HG03442 (cell line): ENCODE results near the gene TDRD1.

Experiments used
- ATAC-seq: cut with Tn5 transposase; IDR thresholded peaks from one replicate; pipeline ENCODE4 v1.9.1; 2021; ENCODE audit warnings: mild to moderate bottlenecking, moderate library complexity; ENCODE audit not compliant: unreplicated experiment

The TDRD1 gene

DNA sequence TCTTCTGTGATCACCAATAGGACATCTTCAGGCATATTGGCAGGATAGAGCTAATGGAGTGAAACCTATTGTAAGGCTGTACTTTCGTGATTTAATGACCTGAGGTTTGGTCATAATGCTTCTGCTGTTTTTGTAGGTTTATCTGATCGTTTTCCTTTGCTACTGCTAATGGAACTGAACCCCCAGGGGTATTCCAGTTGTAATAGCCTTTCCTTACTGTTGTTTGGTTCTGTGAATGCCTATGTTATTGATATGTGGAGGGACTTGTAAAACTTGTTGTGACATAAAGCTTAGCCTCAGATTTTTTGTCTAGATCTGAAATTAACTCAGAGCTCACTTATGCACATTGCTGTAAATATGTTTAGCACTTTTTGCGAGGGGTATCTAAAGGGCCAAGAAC, 49.0 kb downstream of the TDRD1 start:
- no peak for ATAC-seq

DNA sequence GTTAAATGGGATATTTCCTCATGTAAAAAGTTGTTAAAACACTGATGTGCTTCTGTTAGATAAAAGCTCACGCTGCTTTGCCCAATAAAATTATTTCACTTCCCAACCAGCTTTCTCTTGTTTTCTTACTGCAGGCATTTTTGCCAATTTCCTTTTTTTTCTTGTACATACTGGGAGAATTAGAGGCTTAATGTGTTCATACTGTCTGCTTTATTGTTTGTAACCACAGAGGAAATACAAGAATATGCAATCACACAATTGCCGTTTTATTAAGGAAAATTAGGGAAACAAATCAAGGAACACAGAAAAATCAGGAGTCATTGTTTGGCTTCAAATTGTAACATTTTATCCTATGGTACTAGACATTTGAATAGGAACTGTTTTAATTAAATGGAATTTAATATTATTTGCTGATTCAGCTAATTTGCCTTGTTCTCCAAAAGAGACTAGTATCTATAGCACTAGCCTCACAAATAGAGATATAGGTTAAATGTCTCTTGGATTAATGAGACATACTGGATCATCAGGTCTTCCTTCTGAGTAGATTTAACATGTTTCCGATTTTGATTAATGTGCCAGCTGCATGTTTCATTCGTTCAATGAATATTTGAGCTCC, 53.5 kb downstream of the TDRD1 start:
- no peak for ATAC-seq

DNA sequence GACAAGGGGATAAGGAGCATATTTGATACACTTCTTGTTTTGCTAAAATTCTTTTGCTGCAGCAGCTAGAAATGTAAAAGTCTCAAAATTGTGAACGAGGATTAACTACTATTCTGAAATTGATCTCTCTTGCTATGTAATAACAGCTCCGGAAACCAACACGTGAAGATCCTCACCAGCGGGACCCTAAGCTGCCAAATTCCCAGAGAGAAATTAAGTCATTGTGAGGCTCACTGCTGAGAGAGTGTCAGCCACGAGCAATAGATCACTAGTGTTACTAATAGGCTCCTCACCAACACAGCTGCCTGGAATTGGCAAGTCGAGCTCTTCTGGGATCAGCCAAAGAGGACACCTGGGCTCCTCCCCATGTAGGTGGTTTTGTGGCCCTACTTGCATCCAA, 54.3 kb downstream of the TDRD1 start:
- ATAC-seq = no peak

DNA sequence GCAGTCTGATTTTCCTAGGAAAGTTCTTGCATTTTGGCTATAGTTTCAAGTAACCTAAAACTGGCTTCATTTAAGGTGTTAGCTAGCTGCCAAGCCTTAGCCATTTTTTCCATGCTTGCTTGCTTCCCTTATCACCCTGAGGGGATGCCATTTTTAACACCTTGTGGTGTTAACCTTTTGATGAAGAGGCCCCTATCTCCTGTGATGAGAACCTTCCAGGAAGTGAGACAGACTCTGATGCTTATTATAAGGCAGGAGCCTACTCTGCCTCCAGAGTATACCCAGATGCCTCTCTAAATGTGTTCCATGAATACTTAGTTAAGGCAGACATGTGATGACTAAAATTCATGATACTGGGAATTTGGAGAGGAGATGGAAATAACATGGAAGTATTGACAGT, 55.0 kb downstream of the TDRD1 start:
- ATAC-seq = no peak

- ATAC-seq = peak; percentile 53
Observed at GRCh38 chr10:114239117-114239993, 60.2 kb downstream of the TDRD1 start, which contains the start of gene VWA2. Gene VWA2, plus strand, starts transcription at chr10:114239254. Its CDS starts 9,460 bp downstream, at chr10:114248714.

DNA sequence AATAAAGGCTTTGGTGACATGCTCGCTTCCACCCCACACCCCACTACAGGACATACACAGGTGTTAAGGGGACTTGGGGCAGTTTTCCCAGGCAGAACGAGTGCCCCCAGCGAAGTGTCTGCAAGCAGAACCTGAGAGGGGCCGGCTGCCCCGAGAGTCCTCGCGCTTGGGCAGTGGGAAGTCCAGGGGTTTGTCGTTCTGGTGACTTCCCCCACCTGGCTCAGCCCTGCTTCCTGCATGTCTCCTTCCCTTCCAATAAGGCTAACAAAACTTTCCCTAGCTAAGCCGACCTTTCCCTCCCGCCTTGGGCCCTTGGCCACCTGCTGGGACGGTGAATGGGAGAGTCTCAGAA, 60.8 kb downstream of the TDRD1 start:
- no peak for ATAC-seq

DNA sequence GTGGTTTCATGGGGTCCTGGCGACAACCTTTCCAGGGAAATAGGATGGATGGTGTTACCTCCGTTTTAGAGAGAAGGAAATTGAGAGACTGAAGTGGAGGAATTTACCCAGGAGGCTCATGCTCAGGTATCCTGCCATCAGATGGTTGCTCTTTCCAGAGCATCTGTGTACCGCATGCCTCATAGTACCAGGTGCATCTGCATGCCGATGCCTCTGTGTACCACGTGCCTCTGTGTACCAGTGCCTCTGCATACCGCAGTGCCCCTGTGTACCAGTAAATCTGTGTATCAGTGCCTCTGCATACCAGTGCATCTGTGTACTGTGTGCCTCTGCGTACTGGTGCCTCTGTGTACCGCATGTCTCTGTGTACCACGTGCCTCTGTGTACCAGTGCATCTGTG, 63.1 kb downstream of the TDRD1 start:
- ATAC-seq = no peak

GRCh38 chr10:114243661-114244060, 64.5 kb downstream of the TDRD1 start:
- no peak for ATAC-seq

GRCh38 chr10:114244126-114244525, 65.0 kb downstream of the TDRD1 start:
- no peak for ATAC-seq

DNA sequence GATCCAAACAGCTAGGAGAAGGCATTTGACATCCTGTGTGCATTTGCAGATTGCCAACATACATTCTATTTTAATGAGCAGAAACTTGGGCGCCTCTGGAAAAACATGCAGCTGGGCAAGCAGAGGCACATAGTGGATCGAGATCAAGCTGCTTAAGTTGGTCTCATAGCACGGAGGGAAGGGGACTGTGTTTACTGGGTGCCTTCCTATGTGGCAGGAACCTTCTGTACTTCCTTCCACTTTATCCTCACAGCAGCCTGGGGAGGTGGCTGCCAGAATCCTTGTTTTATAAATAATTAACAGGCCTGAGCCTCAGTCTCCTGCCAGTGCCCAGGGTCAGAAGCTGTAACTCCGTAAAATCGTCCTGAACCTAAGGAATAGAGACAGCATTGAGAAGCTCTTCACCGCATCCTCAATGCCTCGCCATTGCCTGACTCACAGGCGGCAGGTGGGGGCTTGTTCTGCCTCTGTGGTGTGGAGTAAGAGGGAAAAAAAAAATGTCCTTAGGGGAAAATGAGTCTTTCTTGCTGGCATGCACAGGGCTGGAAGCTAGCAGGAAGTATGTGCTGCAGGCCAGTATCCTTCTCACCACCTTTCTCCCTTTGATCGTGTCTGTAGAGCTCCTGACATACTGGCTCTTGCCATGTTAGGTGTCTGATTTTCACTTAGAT, 66.1 kb downstream of the TDRD1 start:
- no peak for ATAC-seq

- ATAC-seq = no peak
Observed at GRCh38 chr10:114246679-114247305, 67.6 kb downstream of the TDRD1 start.

GRCh38 chr10:114250236-114250635, 71.1 kb downstream of the TDRD1 start:
- ATAC-seq = no peak

DNA sequence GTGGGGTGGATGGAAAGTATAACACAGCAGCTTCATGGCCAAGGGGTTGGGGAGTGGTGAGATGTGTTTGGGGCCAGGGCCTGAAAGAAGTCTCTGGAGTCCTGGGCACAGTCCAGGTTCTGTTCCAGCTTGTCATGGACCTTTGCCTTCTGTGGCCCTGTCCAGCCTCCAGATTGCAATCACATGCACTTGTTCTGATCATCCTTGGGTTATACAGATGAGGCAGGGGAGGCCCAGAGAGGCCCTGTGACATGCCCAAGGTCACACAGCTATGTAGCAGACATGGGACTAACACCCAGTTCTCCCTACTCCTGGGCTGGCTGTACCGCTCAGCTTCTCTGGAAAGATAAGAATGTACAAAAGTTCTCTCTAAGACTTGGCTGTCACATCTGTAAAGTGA, 71.6 kb downstream of the TDRD1 start:
- no peak for ATAC-seq

DNA sequence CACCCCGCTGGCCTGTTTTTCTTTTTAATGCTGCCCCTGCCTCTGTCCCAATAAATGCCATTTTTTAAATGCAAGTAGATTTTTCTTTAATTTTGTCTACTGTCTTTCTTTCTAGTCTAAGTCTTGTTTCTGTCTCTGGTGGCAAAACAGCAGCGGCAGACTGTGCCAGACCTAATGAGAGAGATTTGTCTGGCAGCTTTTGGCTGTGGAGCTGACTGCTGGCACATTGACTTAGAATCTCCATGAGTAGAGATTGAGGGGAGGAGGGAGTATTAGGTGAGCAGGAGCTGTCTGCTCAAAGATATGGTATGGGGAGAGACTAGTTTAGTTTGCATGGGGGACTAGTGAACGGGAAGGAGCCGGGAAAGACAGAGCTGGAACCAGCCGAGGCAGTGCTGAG, 72.9 kb downstream of the TDRD1 start:
- no peak for ATAC-seq

GRCh38 chr10:114252883-114253282, 73.7 kb downstream of the TDRD1 start:
- ATAC-seq = no peak

- no peak for ATAC-seq
Observed at GRCh38 chr10:114255227-114255626, 76.1 kb downstream of the TDRD1 start.

DNA sequence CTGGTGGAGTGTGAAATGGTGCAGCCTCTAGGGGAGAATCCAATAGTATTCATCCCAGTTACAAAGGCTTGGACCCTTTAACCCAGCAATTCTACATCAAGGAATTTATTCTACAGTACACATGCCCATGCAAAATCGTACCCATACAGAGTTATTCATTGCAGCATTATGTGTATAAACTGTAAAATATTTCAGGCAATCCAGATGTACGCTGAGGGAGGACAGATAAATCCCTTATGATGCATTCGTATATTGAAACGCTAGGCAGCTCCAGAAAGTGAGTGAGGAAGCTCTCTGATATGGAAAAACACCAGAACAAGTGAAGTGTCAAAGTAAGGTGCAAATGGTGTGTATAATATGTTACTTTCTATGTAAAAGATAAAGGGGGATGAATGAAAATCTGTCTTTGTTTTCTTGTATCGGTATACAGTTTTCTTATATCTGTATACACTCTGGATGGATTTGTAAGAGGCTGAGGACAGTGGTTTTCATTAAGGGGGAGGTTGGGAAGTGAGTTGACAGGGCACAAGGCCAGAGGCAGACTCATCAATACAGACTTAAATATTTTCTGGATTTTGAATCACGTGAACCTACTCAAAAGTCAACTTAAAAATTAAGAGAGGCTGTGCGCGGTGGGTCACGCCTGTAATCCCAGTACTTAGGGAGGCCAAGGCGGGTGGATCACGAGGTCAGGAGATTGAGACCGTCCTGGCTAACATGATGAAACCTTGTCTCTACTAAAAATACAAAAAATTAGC, 77.0 kb downstream of the TDRD1 start:
- no peak for ATAC-seq

DNA sequence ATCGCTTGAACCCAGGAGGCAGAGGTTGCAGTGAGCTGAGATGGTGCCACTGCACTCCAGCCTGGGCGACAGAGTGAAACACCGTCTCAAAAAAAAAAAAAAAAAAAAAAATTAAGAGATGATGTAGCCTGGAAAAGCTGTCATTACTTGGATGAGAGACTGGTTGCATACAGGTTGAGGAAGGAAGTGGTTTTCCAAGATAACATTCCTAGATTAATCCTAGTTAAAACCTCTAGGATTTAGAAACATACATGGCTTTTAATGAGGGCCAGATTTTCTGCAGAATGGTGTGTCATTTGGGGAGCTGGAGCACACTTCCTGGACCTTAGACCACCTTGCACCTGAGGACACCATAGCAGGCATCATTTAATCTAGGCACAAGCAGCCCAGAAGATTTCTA, 77.7 kb downstream of the TDRD1 start:
- ATAC-seq = no peak

DNA sequence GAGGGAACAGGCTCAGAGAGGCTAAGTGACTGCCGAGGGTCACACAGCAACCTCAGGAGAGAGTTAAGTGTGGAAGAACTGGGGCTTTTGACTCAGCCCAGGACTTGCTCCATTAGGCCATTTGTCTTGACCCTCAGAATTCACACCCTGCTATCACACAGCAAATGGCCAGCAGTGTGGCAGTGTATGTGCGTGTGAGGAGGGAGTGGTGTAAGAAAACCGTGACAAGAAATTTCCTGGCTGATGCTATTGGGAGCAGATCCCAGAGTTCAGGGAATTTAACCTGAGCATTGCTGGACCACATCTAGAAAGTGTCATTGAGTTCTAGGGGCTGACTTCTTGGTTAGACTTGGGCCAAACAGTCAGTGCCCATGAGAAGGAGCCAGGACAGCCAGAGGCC, 78.3 kb downstream of the TDRD1 start:
- no peak for ATAC-seq

GRCh38 chr10:114258274-114258840, 79.2 kb downstream of the TDRD1 start:
- ATAC-seq = no peak
